Fibroblast of mammary gland (primary cell): ENCODE data around the gene TRIM56.
"Not testable (repeated sequence)": the region's sequence is repeated elsewhere in the genome, so short reads cannot be mapped to it uniquely, and the experiment has no call there.

ENCODE experiments used
- DNase-seq: peaks from one replicate; pipeline ENCODE4 v3.0.0-alpha.2; 2010; ENCODE audit warnings: low read depth
- H3K4me3 ChIP-seq: 2 replicates; pipeline ENCODE4 v1.5.1; 2011; ENCODE audit warnings: low read depth, mild to moderate bottlenecking, low read length, moderate library complexity; ENCODE audit not compliant: control insufficient read depth
- TF ChIP-seq, protein P1 (sequence below): conservative IDR thresholded peaks from 2 replicates; pipeline ENCODE4 v1.5.1; 2011; ENCODE audit warnings: low read depth, low read length, inconsistent platforms; ENCODE audit not compliant: control insufficient read depth, insufficient read depth

The TRIM56 gene

GRCh38 chr7:101106386-101106785 is 21.1 kb downstream of the TRIM56 start:
- TF ChIP-seq, protein P1, sequence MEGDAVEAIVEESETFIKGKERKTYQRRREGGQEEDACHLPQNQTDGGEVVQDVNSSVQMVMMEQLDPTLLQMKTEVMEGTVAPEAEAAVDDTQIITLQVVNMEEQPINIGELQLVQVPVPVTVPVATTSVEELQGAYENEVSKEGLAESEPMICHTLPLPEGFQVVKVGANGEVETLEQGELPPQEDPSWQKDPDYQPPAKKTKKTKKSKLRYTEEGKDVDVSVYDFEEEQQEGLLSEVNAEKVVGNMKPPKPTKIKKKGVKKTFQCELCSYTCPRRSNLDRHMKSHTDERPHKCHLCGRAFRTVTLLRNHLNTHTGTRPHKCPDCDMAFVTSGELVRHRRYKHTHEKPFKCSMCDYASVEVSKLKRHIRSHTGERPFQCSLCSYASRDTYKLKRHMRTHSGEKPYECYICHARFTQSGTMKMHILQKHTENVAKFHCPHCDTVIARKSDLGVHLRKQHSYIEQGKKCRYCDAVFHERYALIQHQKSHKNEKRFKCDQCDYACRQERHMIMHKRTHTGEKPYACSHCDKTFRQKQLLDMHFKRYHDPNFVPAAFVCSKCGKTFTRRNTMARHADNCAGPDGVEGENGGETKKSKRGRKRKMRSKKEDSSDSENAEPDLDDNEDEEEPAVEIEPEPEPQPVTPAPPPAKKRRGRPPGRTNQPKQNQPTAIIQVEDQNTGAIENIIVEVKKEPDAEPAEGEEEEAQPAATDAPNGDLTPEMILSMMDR = no peak
- no peak for DNase-seq
- no peak overlapping the region for H3K4me3 ChIP-seq

DNA sequence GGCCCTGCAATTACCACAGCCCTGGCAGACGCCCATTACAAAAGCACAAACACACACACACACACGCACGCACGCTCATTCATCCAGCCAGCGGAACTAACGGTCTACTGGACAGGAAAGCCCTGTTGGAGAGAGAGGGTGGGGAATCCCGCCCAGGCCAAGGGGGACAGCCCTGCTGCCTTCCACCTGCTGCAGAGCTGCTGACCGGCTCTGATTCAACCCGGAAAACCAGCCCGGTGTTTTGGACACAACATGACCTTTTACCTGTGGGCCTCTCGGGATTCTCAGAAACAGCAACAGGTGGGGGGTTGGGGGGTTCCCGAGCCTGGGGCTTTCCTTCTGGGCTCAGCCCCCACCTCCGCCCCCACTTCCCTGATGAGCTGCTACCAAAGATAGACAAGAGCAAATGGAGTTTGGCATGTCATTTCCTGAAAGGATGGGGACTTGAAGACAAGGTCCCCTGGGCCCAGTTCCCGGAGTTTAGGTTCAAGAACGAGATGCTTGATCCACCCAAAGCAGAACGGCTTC is 23.1 kb downstream of the TRIM56 start:
- peak; percentile 64 for DNase-seq
- no peak overlapping the region for H3K4me3 ChIP-seq
- TF ChIP-seq, protein P1 = no peak

- DNase-seq = no peak
- TF ChIP-seq, protein P1 = no peak
- no peak overlapping the region for H3K4me3 ChIP-seq
These were observed 23.7 kb downstream of the TRIM56 start for GRCh38 chr7:101108961-101109360.

- DNase-seq = no peak
- TF ChIP-seq, protein P1 = no peak
- no peak overlapping the region for H3K4me3 ChIP-seq
These were observed 24.1 kb downstream of the TRIM56 start for GRCh38 chr7:101109368-101109767.

GRCh38 chr7:101111261-101111660 is 26.0 kb downstream of the TRIM56 start:
- DNase-seq = no peak
- H3K4me3 ChIP-seq = no peak overlapping the region
- TF ChIP-seq, protein P1 = no peak

DNA sequence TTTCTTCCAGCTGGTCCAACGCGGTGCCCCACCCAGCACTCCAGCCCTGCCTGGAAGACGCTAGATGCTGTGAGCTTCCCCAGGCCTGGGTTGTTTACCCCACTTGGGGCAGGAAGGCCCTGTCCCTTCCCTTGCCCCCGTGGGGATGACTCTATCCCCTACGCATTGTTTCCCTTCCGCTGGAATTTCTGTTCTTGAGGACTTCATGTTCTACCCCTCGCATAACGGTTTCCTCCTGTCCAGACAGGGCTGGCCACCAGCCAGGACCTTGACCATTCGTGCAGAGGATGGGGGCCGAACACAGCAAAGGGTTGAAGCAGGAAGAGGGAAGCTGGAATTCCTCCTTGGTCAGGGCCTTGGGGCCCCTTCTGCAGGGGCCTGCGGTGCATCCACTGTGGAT is 27.0 kb downstream of the TRIM56 start:
- no peak overlapping the region for H3K4me3 ChIP-seq
- DNase-seq = peak; percentile 98
- TF ChIP-seq, protein P1 = no peak

- DNase-seq = not testable (repeated sequence)
These were observed 27.9 kb downstream of the TRIM56 start for GRCh38 chr7:101113140-101113539.

More at GRCh38 chr7:101113140-101113539, 27.9 kb downstream of the TRIM56 start:
- not testable (repeated sequence) for H3K4me3 ChIP-seq
